ENCODE results near the gene UST. TPM values are rescaled to one million over a fixed set of nuclear protein-coding genes. Genes with fewer than 3 reads are reported as not detected.

Gene UST
- polyA plus RNA-seq, 4 donors = 0.81 to 4.0 (median 1.4) TPM; not detected in 1

GRCh38 chr6:148793721-148794120 lies 46.9 kb downstream of the UST start:
- DNase-seq (no peak), FAIRE-seq (no peak)

GRCh38 chr6:148794797-148795196 lies 48.0 kb downstream of the UST start:
- 88 to 92% (median 91%) methylated on average over 4 of the region's 4 CpGs for WGBS, 3 donors
- Histone ChIP-seq H3K27ac (ENCODE audit: low read depth in 1 of 3, low read length in 2 of 3) (no peak overlapping the region), H3K4me1 (ENCODE audit: control insufficient read depth in 3 of 3, insufficient read depth in 2 of 3, low read depth in 1 of 3, low read length in 2 of 3) (no peaks in the 10 kb centered on the region), H3K36me3 (ENCODE audit: control insufficient read depth in 3 of 3, insufficient read depth in 2 of 3, low read depth in 1 of 3, low read length in 3 of 3) (no peaks in the 10 kb centered on the region), H3K9me3 (ENCODE audit: control insufficient read depth in 2 of 2, insufficient read depth in 1 of 2, low read depth in 1 of 2, low read length in 1 of 2) (no peaks in the 10 kb centered on the region), H3K4me3 (ENCODE audit: low read depth in 1 of 3, low read length in 3 of 3) (no peak overlapping the region), H3K27me3 (ENCODE audit: control insufficient read depth in 3 of 3, insufficient read depth in 3 of 3, low read length in 3 of 3) (peaks cover 0 to 5% (median 0%) of the 10 kb centered on the region in 3 donors)
- FAIRE-seq = no peak
- no peak for DNase-seq

More at GRCh38 chr6:148793721-148794120, 46.9 kb downstream of the UST start:
- Histone ChIP-seq H3K4me3 (ENCODE audit: low read depth in 1 of 3, low read length in 3 of 3) (no peak overlapping the region), H3K4me1 (ENCODE audit: control insufficient read depth in 3 of 3, insufficient read depth in 2 of 3, low read depth in 1 of 3, low read length in 2 of 3) (no peaks in the 10 kb centered on the region), H3K27me3 (ENCODE audit: control insufficient read depth in 3 of 3, insufficient read depth in 3 of 3, low read length in 3 of 3) (peaks cover 0 to 5% (median 0%) of the 10 kb centered on the region in 3 donors), H3K27ac (ENCODE audit: low read depth in 1 of 3, low read length in 2 of 3) (no peak overlapping the region), H3K9me3 (ENCODE audit: control insufficient read depth in 2 of 2, insufficient read depth in 1 of 2, low read depth in 1 of 2, low read length in 1 of 2) (no peaks in the 10 kb centered on the region), H3K36me3 (ENCODE audit: control insufficient read depth in 3 of 3, insufficient read depth in 2 of 3, low read depth in 1 of 3, low read length in 3 of 3) (no peaks in the 10 kb centered on the region)
- 88 to 94% (median 93%) methylated on average over 2 of the region's 2 CpGs for WGBS, 3 donors

DNA sequence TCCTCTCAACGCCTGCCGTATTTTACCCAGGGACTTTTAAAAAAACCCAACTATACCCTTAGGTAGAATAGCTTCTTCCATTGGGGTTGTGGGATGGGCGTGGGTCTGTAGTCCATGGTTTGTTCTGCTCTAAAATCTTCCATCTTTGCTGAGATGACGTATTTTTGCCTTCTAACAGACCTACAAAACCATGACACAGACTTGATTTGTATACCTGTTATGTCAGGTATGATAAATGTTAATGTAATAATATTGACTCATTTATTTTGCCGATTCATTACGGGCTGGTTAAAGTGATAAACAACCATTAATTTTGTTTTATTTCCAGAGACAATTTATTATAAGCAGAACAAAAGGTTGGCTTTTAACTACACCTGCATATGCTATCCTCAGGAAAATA lies 48.7 kb downstream of the UST start:
- Histone ChIP-seq H3K36me3 (ENCODE audit: control insufficient read depth in 3 of 3, insufficient read depth in 2 of 3, low read depth in 1 of 3, low read length in 3 of 3) (no peaks in the 10 kb centered on the region), H3K27me3 (ENCODE audit: control insufficient read depth in 3 of 3, insufficient read depth in 3 of 3, low read length in 3 of 3) (peaks cover 0 to 5% (median 0%) of the 10 kb centered on the region in 3 donors), H3K4me1 (ENCODE audit: control insufficient read depth in 3 of 3, insufficient read depth in 2 of 3, low read depth in 1 of 3, low read length in 2 of 3) (no peaks in the 10 kb centered on the region), H3K4me3 (ENCODE audit: low read depth in 1 of 3, low read length in 3 of 3) (no peak overlapping the region), H3K9me3 (ENCODE audit: control insufficient read depth in 2 of 2, insufficient read depth in 1 of 2, low read depth in 1 of 2, low read length in 1 of 2) (no peaks in the 10 kb centered on the region), H3K27ac (ENCODE audit: low read depth in 1 of 3, low read length in 2 of 3) (no peak overlapping the region)
- FAIRE-seq (no peak), DNase-seq (no peak)
- 70 to 72% (median 72%) methylated on average over 6 of the region's 6 CpGs for WGBS, 3 donors

GRCh38 chr6:148799647-148800046 lies 52.8 kb downstream of the UST start:
- Histone ChIP-seq H3K4me3 (ENCODE audit: low read depth in 1 of 3, low read length in 3 of 3) (no peak overlapping the region), H3K27me3 (ENCODE audit: control insufficient read depth in 3 of 3, insufficient read depth in 3 of 3, low read length in 3 of 3) (peaks cover 0 to 3% (median 0%) of the 10 kb centered on the region in 3 donors), H3K4me1 (ENCODE audit: control insufficient read depth in 3 of 3, insufficient read depth in 2 of 3, low read depth in 1 of 3, low read length in 2 of 3) (no peaks in the 10 kb centered on the region), H3K9me3 (ENCODE audit: control insufficient read depth in 2 of 2, insufficient read depth in 1 of 2, low read depth in 1 of 2, low read length in 1 of 2) (no peaks in the 10 kb centered on the region), H3K36me3 (ENCODE audit: control insufficient read depth in 3 of 3, insufficient read depth in 2 of 3, low read depth in 1 of 3, low read length in 3 of 3) (no peaks in the 10 kb centered on the region), H3K27ac (ENCODE audit: low read depth in 1 of 3, low read length in 2 of 3) (no peak overlapping the region)
- DNase-seq = no peak
- 63 to 88% (median 73%) methylated on average over 3 of the region's 3 CpGs for WGBS, 3 donors
- FAIRE-seq = no peak

DNA sequence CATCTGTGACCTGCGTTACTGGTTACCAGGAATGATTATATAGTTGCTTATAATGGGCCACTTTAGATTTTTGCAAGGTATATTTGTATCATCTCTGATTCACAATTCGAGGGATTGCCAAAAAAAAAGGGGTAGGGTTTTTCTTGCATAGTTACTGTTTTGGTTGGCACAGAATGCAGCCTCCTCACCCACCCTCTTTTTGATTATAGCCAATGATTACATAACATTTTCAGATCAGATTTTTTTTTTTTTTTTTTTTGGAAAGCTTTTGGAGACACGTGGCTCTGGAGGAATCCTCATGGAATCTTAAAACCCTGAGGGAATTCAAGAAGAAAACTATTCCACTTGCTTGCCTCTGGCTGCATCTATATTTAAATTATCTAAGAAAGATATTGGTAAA lies 53.7 kb downstream of the UST start:
- H3K4me1 ChIP-seq (ENCODE audit: control insufficient read depth in 3 of 3, insufficient read depth in 2 of 3, low read depth in 1 of 3, low read length in 2 of 3) = no peaks in the 10 kb centered on the region
- H3K27me3 ChIP-seq (ENCODE audit: control insufficient read depth in 3 of 3, insufficient read depth in 3 of 3, low read length in 3 of 3) = peaks cover 0 to 3% (median 0%) of the 10 kb centered on the region in 3 donors
- 36 to 54% (median 36%) methylated on average over 3 of the region's 3 CpGs for WGBS, 3 donors
- H3K4me3 ChIP-seq (ENCODE audit: low read depth in 1 of 3, low read length in 3 of 3) = no peak overlapping the region
- H3K9me3 ChIP-seq (ENCODE audit: control insufficient read depth in 2 of 2, insufficient read depth in 1 of 2, low read depth in 1 of 2, low read length in 1 of 2) = no peaks in the 10 kb centered on the region
- no peak for FAIRE-seq
- H3K36me3 ChIP-seq (ENCODE audit: control insufficient read depth in 3 of 3, insufficient read depth in 2 of 3, low read depth in 1 of 3, low read length in 3 of 3) = no peaks in the 10 kb centered on the region
- no peak for DNase-seq
- H3K27ac ChIP-seq (ENCODE audit: low read depth in 1 of 3, low read length in 2 of 3) = no peak overlapping the region

DNA sequence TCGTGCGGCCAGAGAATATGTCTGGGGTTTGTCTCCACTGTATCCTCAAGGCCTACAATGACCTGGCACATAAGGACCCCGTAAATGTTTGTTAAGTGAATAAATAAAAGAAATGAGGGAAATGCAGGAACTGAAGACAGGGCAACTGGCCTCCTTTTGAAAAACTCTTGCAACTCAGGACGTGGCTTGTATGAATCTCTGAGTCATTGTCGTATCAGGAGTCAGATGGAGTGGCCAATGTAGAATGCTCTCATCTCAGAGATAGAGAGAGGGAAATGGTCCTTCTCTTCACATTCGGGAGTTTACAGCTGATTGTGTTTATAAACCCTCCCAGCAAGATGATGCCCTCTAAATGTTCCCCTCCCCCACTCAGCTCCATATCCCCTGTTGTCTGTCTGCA lies 57.1 kb downstream of the UST start:
- Histone ChIP-seq H3K4me1 (ENCODE audit: control insufficient read depth in 3 of 3, insufficient read depth in 2 of 3, low read depth in 1 of 3, low read length in 2 of 3) (no peaks in the 10 kb centered on the region), H3K4me3 (ENCODE audit: low read depth in 1 of 3, low read length in 3 of 3) (no peak overlapping the region), H3K27ac (ENCODE audit: low read depth in 1 of 3, low read length in 2 of 3) (no peak overlapping the region), H3K36me3 (ENCODE audit: control insufficient read depth in 3 of 3, insufficient read depth in 2 of 3, low read depth in 1 of 3, low read length in 3 of 3) (no peaks in the 10 kb centered on the region), H3K27me3 (ENCODE audit: control insufficient read depth in 3 of 3, insufficient read depth in 3 of 3, low read length in 3 of 3) (no peaks in the 10 kb centered on the region), H3K9me3 (ENCODE audit: control insufficient read depth in 2 of 2, insufficient read depth in 1 of 2, low read depth in 1 of 2, low read length in 1 of 2) (peaks cover 0 to 13% of the 10 kb centered on the region in 2 donors)
- WGBS, 3 donors = 68 to 79% (median 74%) methylated on average over 6 of the region's 6 CpGs
- no peak for DNase-seq
- no peak for FAIRE-seq

- 40 to 79% (median 54%) methylated on average over 4 of the region's 4 CpGs for WGBS, 3 donors
- Histone ChIP-seq H3K27ac (ENCODE audit: low read depth in 1 of 3, low read length in 2 of 3) (no peak overlapping the region), H3K4me3 (ENCODE audit: low read depth in 1 of 3, low read length in 3 of 3) (no peak overlapping the region), H3K9me3 (ENCODE audit: control insufficient read depth in 2 of 2, insufficient read depth in 1 of 2, low read depth in 1 of 2, low read length in 1 of 2) (peaks cover 0 to 15% of the 10 kb centered on the region in 2 donors), H3K27me3 (ENCODE audit: control insufficient read depth in 3 of 3, insufficient read depth in 3 of 3, low read length in 3 of 3) (no peaks in the 10 kb centered on the region), H3K36me3 (ENCODE audit: control insufficient read depth in 3 of 3, insufficient read depth in 2 of 3, low read depth in 1 of 3, low read length in 3 of 3) (no peaks in the 10 kb centered on the region), H3K4me1 (ENCODE audit: control insufficient read depth in 3 of 3, insufficient read depth in 2 of 3, low read depth in 1 of 3, low read length in 2 of 3) (no peaks in the 10 kb centered on the region)
- no peak for FAIRE-seq
- no peak for DNase-seq
Measured at GRCh38 chr6:148805777-148806176, 58.9 kb downstream of the UST start.

GRCh38 chr6:148807784-148808183 lies 61.0 kb downstream of the UST start:
- no peak for DNase-seq
- 66 to 85% (median 67%) methylated on average over 7 of the region's 7 CpGs for WGBS, 3 donors

GRCh38 chr6:148808786-148809304 lies 62.0 kb downstream of the UST start:
- no peak for DNase-seq
- H3K9me3 ChIP-seq (ENCODE audit: control insufficient read depth in 2 of 2, insufficient read depth in 1 of 2, low read depth in 1 of 2, low read length in 1 of 2) = peaks cover 0 to 19% of the 10 kb centered on the region in 2 donors
- no peaks in the 10 kb centered on the region for H3K36me3 ChIP-seq (ENCODE audit: control insufficient read depth in 3 of 3, insufficient read depth in 2 of 3, low read depth in 1 of 3, low read length in 3 of 3)
- no peak overlapping the region for H3K4me3 ChIP-seq (ENCODE audit: low read depth in 1 of 3, low read length in 3 of 3)
- H3K27ac ChIP-seq (ENCODE audit: low read depth in 1 of 3, low read length in 2 of 3) = no peak overlapping the region
- 78 to 85% (median 85%) methylated on average over 5 of the region's 5 CpGs for whole genome bisulfite sequencing, 3 donors
- no peak for FAIRE-seq
- H3K27me3 ChIP-seq (ENCODE audit: control insufficient read depth in 3 of 3, insufficient read depth in 3 of 3, low read length in 3 of 3) = no peaks in the 10 kb centered on the region
- H3K4me1 ChIP-seq (ENCODE audit: control insufficient read depth in 3 of 3, insufficient read depth in 2 of 3, low read depth in 1 of 3, low read length in 2 of 3) = no peaks in the 10 kb centered on the region

More at GRCh38 chr6:148807784-148808183, 61.0 kb downstream of the UST start:
- H3K27ac ChIP-seq (ENCODE audit: low read depth in 1 of 3, low read length in 2 of 3) = no peak overlapping the region
- H3K9me3 ChIP-seq (ENCODE audit: control insufficient read depth in 2 of 2, insufficient read depth in 1 of 2, low read depth in 1 of 2, low read length in 1 of 2) = peaks cover 0 to 19% of the 10 kb centered on the region in 2 donors
- no peak overlapping the region for H3K4me3 ChIP-seq (ENCODE audit: low read depth in 1 of 3, low read length in 3 of 3)
- no peaks in the 10 kb centered on the region for H3K4me1 ChIP-seq (ENCODE audit: control insufficient read depth in 3 of 3, insufficient read depth in 2 of 3, low read depth in 1 of 3, low read length in 2 of 3)
- no peaks in the 10 kb centered on the region for H3K27me3 ChIP-seq (ENCODE audit: control insufficient read depth in 3 of 3, insufficient read depth in 3 of 3, low read length in 3 of 3)
- H3K36me3 ChIP-seq (ENCODE audit: control insufficient read depth in 3 of 3, insufficient read depth in 2 of 3, low read depth in 1 of 3, low read length in 3 of 3) = no peaks in the 10 kb centered on the region
- no peak for FAIRE-seq
